GM12874 (cell line): ENCODE data around the gene KIAA2012.

ENCODE experiments used
- CTCF ChIP-seq: IDR thresholded peaks from 2 replicates; pipeline ENCODE4 v1.5.1; 2011; ENCODE audit warnings: low read depth, mild to moderate bottlenecking, control low read depth, low read length, moderate library complexity; ENCODE audit not compliant: insufficient read depth

KIAA2012 gene

DNA sequence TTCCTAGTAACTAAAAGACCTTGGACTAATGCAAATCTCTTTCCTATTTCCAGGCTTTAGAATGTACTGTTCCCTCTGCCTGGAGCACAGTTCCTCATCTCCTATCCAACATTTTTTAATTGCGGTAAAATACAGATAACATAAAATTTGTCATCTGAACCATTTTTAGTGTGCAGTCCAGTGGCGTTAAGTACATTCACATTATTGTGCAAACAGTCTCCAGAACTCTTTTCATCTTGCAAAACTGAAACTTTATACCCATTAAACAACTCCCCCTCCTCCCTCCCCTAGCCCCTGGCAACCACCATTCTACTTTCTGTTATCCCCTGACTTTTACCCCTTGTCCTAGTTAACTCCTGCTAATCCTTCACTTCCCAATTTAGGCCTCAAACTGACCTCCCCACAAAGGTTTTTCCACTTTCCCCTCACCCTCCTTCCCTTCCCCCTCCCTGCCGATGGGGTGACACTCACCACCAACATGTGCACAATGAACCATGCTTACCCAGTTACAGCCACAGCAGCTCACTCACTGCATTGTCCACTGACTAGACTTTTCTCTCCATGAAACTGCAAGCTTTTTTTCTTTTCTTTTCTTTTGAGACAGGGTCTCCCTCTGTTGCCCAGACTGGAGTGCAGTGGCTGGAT is 54.8 kb downstream of the KIAA2012 start:
- TF ChIP-seq CTCF = no peak

- no peak for TF ChIP-seq CTCF
Observed at GRCh38 chr2:202129841-202130240, 56.8 kb downstream of the KIAA2012 start.

- no peak for TF ChIP-seq CTCF
Observed at GRCh38 chr2:202133200-202133908, 60.3 kb downstream of the KIAA2012 start.

- TF ChIP-seq CTCF = no peak
Observed at GRCh38 chr2:202133909-202134265, 60.8 kb downstream of the KIAA2012 start.

DNA sequence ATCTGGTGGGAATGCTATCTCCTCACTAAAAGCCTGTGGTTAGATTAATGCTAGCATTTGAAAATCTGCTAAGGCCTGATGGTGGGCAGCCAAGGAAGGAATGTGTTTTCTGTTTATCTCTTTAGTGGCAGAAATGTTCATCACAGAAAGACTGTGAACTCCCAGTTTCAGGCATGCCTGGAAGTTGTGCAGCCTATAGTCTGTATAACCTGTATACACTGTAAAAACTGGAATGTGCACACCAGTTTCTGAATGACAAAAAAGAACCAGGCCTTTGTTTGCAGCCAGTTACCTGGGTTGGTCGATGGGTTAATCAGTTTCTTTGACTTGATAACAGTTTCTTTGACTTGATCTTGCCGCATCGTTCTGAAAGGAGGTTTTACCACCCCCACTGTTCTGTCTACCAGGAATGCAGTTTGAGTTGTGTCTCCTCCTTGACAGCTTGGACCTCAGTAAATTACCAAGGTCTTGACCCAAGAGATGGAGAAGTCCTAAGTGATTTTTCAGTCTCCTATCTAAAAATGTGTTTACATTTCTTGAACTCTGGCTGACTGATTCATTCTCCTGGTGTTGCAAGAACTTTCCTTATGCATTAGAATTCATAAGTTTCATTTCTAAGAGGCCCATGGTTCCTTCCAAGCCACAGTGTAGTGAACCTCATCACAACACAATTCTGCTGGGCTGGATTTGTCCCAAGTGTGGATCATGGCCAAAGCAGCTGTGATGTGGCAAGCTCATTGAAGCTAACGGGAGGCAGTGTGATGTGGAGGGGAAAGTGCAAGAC is 62.2 kb downstream of the KIAA2012 start:
- TF ChIP-seq CTCF = no peak

DNA sequence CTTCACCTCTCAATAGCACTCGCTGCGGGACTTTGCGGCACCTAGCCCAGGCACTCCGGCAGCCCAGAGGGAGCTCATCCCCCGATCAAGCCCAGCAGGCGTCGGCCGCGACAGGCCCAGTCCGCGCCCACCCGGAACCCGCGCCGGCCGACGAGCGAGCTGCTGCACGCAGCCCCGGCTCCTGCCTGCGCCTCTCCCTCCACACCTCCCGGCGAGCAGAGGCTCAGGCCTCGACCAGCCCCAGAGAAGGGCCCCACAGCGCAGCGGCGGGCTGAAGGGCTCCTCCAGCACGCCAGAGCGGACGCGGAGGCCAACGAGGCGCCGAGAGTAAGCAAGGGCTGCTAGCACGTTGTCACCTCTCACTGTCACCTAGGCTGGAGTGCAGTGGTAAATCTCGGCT is 63.5 kb downstream of the KIAA2012 start:
- TF ChIP-seq CTCF = no peak

DNA sequence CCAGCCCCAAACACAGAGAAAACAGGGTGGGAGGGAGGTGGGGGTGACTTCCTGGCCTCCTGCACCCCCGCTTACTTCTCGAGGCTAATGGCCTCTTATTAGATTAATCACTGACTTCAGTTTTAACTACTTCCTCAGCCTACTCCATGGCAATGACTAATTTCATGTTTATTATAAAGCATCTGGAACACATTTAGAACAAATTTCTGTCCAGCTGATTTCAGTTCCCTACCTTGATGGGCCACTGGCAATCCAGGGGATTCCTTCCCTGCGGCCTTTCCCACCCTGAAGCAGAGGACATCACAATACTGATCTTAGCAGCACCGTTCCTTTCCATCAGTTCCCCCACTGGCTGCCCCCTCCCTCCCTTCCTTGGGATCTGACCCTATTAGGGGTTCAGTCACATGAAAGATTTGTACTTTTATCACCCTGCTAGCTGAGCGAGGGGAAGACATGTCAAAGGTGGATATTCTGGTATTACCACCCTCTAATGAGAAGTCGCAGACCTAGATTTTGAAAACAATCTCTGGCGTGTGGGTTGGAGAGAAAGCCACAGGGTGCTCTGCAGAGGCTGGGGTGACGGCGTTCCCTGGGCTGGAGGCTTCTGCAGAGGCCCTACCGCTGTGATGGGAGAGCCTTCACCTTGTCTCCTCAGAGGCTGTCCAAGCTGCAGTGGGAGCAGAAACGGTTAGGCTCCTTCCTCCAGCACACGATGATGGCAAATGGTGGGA is 67.6 kb downstream of the KIAA2012 start:
- TF ChIP-seq CTCF = no peak
